Ishikawa (cell line): ENCODE measurements around the gene SERTAD2.

Experiments used
- CEBPB ChIP-seq: IDR thresholded peaks from 2 replicates; pipeline ENCODE4 v1.6.1; 2012
- CREB1 ChIP-seq: IDR thresholded peaks from 2 replicates; pipeline ENCODE4 v1.6.1; 2012; ENCODE audit warnings: low read depth
- EGR1 ChIP-seq: IDR thresholded peaks from 2 replicates; pipeline ENCODE4 v1.6.1; 2012
- EP300 ChIP-seq: IDR thresholded peaks from 2 replicates; pipeline ENCODE4 v1.6.1; 2012; ENCODE audit warnings: borderline replicate concordance
- FOXM1 ChIP-seq: IDR thresholded peaks from 2 replicates; pipeline ENCODE4 v1.6.1; 2012; ENCODE audit warnings: low read depth, borderline replicate concordance
- MAX ChIP-seq: IDR thresholded peaks from 2 replicates; pipeline ENCODE4 v1.6.1; 2012
- NFIC ChIP-seq: IDR thresholded peaks from 2 replicates; pipeline ENCODE4 v1.6.1; 2012
- RAD21 ChIP-seq: IDR thresholded peaks from 2 replicates; pipeline ENCODE4 v1.6.1; 2012; ENCODE audit warnings: low read depth
- TAF1 ChIP-seq: IDR thresholded peaks from 2 replicates; pipeline ENCODE4 v1.6.1; 2012; ENCODE audit warnings: low read depth, mild to moderate bottlenecking
- TCF12 ChIP-seq: IDR thresholded peaks from 2 replicates; pipeline ENCODE4 v1.6.1; 2012; ENCODE audit warnings: low read depth
- TEAD4 ChIP-seq: IDR thresholded peaks from 2 replicates; pipeline ENCODE4 v1.6.1; 2012
- USF1 ChIP-seq: IDR thresholded peaks from 2 replicates; pipeline ENCODE4 v1.6.1; 2012
- YY1 ChIP-seq: IDR thresholded peaks from 2 replicates; pipeline ENCODE4 v1.6.1; 2012; ENCODE audit warnings: low read depth
- ZBTB7A ChIP-seq: IDR thresholded peaks from 2 replicates; pipeline ENCODE4 v1.6.1; 2012; ENCODE audit warnings: low read depth
- TF ChIP-seq, protein P1 (sequence below): IDR thresholded peaks from 2 replicates; pipeline ENCODE4 v1.6.1; 2012; ENCODE audit warnings: low read depth, mild to moderate bottlenecking

SERTAD2 gene

GRCh38 chr2:64602436-64602835 lies 51.3 kb downstream of the SERTAD2 start:
- TF ChIP-seq CREB1 (no peak), TCF12 (no peak), YY1 (no peak), TEAD4 (no peak), USF1 (no peak), EGR1 (no peak), TAF1 (no peak)

GRCh38 chr2:64601785-64602391 lies 51.8 kb downstream of the SERTAD2 start:
- TF ChIP-seq FOXM1, result no peak
- TF ChIP-seq, protein P1, sequence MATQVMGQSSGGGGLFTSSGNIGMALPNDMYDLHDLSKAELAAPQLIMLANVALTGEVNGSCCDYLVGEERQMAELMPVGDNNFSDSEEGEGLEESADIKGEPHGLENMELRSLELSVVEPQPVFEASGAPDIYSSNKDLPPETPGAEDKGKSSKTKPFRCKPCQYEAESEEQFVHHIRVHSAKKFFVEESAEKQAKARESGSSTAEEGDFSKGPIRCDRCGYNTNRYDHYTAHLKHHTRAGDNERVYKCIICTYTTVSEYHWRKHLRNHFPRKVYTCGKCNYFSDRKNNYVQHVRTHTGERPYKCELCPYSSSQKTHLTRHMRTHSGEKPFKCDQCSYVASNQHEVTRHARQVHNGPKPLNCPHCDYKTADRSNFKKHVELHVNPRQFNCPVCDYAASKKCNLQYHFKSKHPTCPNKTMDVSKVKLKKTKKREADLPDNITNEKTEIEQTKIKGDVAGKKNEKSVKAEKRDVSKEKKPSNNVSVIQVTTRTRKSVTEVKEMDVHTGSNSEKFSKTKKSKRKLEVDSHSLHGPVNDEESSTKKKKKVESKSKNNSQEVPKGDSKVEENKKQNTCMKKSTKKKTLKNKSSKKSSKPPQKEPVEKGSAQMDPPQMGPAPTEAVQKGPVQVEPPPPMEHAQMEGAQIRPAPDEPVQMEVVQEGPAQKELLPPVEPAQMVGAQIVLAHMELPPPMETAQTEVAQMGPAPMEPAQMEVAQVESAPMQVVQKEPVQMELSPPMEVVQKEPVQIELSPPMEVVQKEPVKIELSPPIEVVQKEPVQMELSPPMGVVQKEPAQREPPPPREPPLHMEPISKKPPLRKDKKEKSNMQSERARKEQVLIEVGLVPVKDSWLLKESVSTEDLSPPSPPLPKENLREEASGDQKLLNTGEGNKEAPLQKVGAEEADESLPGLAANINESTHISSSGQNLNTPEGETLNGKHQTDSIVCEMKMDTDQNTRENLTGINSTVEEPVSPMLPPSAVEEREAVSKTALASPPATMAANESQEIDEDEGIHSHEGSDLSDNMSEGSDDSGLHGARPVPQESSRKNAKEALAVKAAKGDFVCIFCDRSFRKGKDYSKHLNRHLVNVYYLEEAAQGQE, result no peak
- TF ChIP-seq TAF1, result no peak
- TF ChIP-seq CEBPB, result no peak
- no peak for TF ChIP-seq YY1
- TF ChIP-seq EP300, result no peak
- TF ChIP-seq RAD21, result no peak
- TF ChIP-seq TEAD4, result no peak

DNA sequence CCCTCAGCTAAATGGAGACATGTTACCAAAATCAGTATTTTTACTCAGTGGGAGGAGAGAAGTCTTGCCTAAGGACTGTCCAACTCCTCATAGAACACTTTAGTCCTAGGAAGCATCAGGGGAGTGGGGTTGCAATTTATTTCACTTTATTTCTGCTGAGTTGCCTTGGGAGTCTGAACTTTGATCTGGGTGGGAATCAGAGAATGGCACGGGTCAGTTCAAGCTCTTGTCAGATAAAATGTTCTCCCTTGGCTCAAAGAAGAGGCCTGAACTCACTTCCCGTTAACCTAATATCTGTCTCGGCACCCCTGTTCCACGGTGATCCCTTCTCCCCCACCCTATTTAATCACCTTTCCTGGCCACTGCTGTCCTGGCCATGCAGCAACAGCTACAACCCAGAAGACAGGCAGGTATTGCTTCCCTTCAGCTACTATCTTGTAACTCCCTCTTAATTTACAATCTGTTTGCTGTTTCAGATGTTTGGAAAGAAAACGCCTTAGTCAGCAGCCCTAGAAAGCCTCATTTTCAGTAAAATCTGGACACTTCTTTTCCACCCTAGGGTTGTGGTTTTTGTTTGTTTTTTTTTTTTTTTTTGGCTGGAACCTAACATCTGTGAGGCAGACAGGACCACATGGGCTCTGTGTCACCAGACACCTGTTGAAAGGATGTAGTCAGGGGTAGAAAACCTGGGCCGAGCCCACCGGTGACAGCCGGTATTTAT lies 52.5 kb downstream of the SERTAD2 start:
- TF ChIP-seq EGR1, result no peak
- TF ChIP-seq ZBTB7A, result no peak
- TF ChIP-seq FOXM1, result no peak
- no peak for TF ChIP-seq TCF12
- no peak for TF ChIP-seq MAX
- TF ChIP-seq TEAD4, result no peak
- TF ChIP-seq USF1, result no peak
- no peak for TF ChIP-seq EP300
- TF ChIP-seq, protein P1, result no peak

GRCh38 chr2:64599469-64599868 lies 54.2 kb downstream of the SERTAD2 start:
- no peak for TF ChIP-seq CEBPB
- no peak for TF ChIP-seq EGR1
- TF ChIP-seq USF1, result no peak
- TF ChIP-seq ZBTB7A, result no peak
- no peak for TF ChIP-seq NFIC
- TF ChIP-seq MAX, result no peak
- TF ChIP-seq RAD21, result no peak
- TF ChIP-seq, protein P1, result no peak
- TF ChIP-seq TAF1, result no peak
- no peak for TF ChIP-seq CREB1
- TF ChIP-seq YY1, result no peak
- no peak for TF ChIP-seq EP300
- TF ChIP-seq FOXM1, result no peak
